Vagina (tissue), 2 donors: ENCODE results near the gene REXO4.

Experiments used
- POLR2A ChIP-seq, 2 donors: fragments of 450-650 bp; IDR thresholded peaks; one replicate each; pipeline ENCODE4 v1.6.1; 2017; ENCODE audit warnings: antibody characterized with exemption in 2 of 2, mild to moderate bottlenecking in 2 of 2, moderate library complexity in 2 of 2
- POLR2AphosphoS5 ChIP-seq, 2 donors: sonication (generic); formaldehyde crosslinking; IDR thresholded peaks; one replicate each; pipeline ENCODE4 v1.9.0; 2017; ENCODE audit warnings: antibody characterized with exemption in 2 of 2, mild to moderate bottlenecking in 2 of 2, low read depth in 1 of 2; ENCODE audit not compliant: insufficient read depth in 1 of 2
- TF ChIP-seq, protein P1 (sequence below), 3 experiments: fragments of 450-650 bp in 2 of 3; fragments of 200-600 bp in 1 of 3; sonication (generic) in 1 of 3; IDR thresholded peaks; one replicate each; pipeline ENCODE4 v1.5.1; 2017 to 2019; ENCODE audit warnings: antibody characterized with exemption in 3 of 3, mild to moderate bottlenecking in 2 of 3, moderate library complexity in 2 of 3

DNA sequence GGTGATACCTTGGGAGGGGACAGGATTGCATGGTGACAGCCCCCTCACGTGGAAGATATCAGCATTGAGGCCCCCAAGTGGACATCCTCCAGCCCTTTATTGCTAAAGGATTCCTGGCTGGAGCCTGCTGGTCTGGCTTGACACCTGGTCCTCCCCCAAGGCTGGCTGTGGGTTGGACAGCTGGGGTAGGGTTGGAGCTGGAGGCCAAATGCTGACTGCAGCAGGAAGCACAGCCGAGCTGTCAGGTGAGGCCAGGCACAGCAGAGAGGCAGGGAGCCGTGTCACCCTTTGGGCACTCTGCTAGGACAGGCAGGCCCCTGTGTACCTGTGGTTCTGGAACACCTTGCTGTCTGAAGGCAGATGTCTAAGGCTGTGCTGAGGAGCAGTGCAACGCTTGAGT is 44.2 kb upstream of the REXO4 start:
- TF ChIP-seq POLR2AphosphoS5 (IDR thresholded peaks at IDR 0.05; ENCODE audit: insufficient read depth in 1 of 2, low read depth in 1 of 2) (no peak), POLR2A (IDR thresholded peaks at IDR 0.05) (no peak)
- TF ChIP-seq, protein P1, sequence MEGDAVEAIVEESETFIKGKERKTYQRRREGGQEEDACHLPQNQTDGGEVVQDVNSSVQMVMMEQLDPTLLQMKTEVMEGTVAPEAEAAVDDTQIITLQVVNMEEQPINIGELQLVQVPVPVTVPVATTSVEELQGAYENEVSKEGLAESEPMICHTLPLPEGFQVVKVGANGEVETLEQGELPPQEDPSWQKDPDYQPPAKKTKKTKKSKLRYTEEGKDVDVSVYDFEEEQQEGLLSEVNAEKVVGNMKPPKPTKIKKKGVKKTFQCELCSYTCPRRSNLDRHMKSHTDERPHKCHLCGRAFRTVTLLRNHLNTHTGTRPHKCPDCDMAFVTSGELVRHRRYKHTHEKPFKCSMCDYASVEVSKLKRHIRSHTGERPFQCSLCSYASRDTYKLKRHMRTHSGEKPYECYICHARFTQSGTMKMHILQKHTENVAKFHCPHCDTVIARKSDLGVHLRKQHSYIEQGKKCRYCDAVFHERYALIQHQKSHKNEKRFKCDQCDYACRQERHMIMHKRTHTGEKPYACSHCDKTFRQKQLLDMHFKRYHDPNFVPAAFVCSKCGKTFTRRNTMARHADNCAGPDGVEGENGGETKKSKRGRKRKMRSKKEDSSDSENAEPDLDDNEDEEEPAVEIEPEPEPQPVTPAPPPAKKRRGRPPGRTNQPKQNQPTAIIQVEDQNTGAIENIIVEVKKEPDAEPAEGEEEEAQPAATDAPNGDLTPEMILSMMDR (IDR thresholded peaks at IDR 0.05), result no peak
